GM13976 (cell line): Measurements from ENCODE around the gene CACNA1H.

Experiments used
- DNase-seq: peaks from one replicate; pipeline ENCODE4 v3.0.0; 2012; ENCODE audit warnings: low spot score
- CTCF ChIP-seq: IDR thresholded peaks from 2 replicates; pipeline ENCODE4 v1.5.1; 2012; ENCODE audit warnings: borderline replicate concordance, mild to moderate bottlenecking; ENCODE audit not compliant: insufficient read depth; ENCODE audit errors: extremely low read depth, missing control alignments, control extremely low read depth
- in situ Hi-C: fragments of 300-500 bp; cut with MboI; formaldehyde crosslinking; loops from one replicate; pipeline ENCODE4 v1.12.0; 2022; ENCODE audit warnings: low sequenced_read_pairs, mixed read lengths, inconsistent platforms; ENCODE audit not compliant: unreplicated experiment

Gene CACNA1H

DNA sequence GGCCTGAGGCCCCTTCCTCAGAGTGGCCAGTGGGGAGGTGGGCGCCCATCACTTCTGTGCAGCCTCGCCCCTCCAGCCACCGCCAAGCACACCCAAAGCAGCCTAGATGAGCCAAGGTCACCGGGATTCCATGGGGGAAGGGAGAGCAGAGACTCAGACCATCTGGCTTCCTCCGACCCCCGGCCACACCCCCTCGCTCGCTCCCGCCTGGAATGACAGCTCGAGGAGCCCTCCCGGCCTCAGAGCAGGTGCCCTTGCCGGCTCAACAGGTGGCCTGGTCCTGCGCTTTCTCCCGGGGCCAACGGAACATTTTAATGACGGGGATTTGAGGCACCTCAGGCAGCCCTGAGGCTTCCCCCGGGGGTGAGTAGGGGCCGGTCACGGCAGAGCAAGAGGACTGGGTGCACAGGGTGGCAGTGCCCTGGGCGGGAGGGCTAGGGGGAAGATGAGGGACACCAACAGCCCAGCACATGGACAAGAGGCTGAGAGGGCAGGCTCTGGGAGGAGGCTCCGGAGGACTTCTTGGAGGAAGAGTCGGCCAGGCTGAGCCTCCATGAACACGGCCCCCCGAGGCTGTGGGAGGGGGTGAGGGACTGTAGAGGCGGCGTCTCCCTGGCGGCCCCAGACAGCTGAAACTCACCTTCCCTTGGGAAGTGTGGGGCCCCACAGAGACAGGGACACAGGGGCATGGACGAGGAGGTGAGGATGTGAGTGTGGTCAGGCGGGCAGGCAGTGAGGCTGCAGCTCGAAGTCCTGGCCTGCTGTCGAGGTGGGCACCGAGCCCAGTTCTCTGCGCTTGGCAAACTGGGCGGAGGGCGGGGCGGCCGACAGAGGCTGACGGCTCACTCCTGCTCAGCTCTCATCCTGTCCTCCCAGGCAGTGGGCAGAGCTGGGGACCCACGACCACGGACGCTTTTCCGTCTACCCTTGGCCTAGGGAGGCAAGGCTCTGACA lies 44.3 kb upstream of the CACNA1H start:
- DNase-seq, result no peak
- TF ChIP-seq CTCF, result no peak
- in situ Hi-C loops, result no loop called here

DNA sequence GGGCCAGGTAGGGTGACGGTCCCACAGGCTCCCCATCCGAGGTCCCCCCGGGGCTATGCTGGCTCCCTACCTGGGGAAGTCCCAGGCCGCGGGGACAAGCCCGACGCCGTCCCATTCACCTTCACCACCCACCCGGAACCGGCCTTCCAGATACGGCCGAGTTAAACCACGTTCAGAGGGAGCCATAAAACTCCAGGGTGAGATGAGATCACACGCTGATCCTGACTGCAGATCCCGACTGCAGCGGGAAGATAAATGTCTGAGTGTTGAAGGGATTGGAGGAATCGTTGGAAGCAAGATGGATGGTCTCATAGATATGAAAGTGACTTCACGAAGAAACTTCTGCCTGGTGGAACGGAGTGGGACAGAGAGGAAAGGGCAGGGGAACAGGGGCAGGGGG lies 43.3 kb upstream of the CACNA1H start:
- in situ Hi-C loops, result no loop called here
- DNase-seq, result no peak
- no peak for TF ChIP-seq CTCF

DNA sequence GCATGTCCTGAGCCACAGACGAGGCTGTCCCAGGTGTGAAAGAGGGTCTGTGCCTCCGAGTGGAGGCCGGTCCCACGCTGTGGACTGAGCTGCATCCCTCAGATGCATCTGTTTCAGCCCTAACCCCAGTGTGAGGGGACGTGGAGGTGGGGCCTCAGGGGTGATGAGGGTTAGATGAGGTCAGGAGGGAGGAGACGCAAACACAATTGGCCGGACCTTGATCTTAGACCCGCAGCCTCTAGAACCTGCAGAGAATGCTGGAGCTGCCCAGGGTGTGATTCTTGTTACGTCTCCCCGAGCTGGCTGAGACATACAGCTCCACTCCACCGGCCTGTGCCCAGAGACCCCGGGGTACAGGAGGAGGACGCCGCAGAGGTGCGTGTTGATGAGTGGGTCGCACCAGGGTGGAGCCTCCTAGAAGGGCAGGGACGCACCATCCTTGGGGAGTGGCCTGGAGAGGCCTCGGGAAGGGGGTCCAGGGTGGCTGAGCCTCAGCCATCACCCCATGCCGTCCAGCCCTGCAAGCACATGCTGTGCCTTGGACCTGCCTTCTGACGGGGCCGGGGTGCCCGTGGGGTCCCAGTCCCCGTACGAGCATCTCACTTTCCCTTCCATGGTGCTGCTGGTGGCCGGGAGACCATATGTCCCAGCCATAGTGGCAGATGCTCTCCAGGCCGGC lies 40.3 kb upstream of the CACNA1H start:
- no peak for TF ChIP-seq CTCF
- in situ Hi-C loops, result no loop called here
- DNase-seq, result no peak

DNA sequence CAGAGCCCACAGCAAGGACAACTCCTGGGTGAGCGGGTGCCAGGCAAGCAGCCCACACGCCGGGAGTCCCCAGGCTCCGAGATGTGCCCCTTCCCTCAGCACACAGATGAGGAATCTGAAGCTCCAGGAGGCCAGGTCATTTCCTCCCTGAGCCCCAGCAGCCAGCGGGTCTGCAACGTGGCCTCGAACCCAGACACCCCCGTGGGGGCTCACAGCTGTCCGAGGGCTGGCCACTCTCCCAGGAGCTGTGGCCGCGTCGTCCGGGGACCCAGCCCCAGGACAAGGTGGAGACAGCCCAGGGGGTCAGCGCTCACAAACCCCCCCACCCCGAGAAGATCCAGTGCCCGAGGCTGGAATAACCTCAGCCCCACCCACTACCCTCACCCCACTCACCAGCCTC lies 39.4 kb upstream of the CACNA1H start:
- TF ChIP-seq CTCF, result no peak
- in situ Hi-C loops, result no loop called here
- no peak for DNase-seq

GRCh38 chr16:1113889-1114526 lies 38.9 kb upstream of the CACNA1H start:
- no peak for DNase-seq
- in situ Hi-C loops, result no loop called here

More at GRCh38 chr16:1113889-1114526, 38.9 kb upstream of the CACNA1H start:
- no peak for TF ChIP-seq CTCF
